Measurements from ENCODE around the gene GLRX3. TPM values are rescaled to one million over a fixed set of nuclear protein-coding genes. Genes with fewer than 3 reads are reported as not detected.

Gene GLRX3
- total and polyA plus RNA-seq, 10 of the 15 experiments (the other 5 are each of a cell fraction or from before 2014, with no cell fraction given): 94.7 to 209 (median 131) TPM

- TF ChIP-seq NRF1 (conservative IDR thresholded peaks at IDR 0.05; ENCODE audit: low read depth, low read length): 0 out of 2 replicates have a peak, but pooled peaks have one; percentile 3
- TF ChIP-seq BCLAF1 (IDR thresholded peaks at IDR 0.05): no peak
- TF ChIP-seq NFYB (IDR thresholded peaks at IDR 0.05; ENCODE audit: insufficient read depth, low read depth, low read length): no peak
- TF ChIP-seq CHD2 (IDR thresholded peaks at IDR 0.05; ENCODE audit: borderline replicate concordance, low read depth, low read length): peak; percentile 96
- TF ChIP-seq E2F8 (IDR thresholded peaks at IDR 0.05; ENCODE audit: low read depth, partially characterized antibody): no peak
- TF ChIP-seq IRF3 (IDR thresholded peaks at IDR 0.05): no peak
- TF ChIP-seq SPI1 (IDR thresholded peaks at IDR 0.05; ENCODE audit: borderline replicate concordance, insufficient read depth, low read depth, low read length): peak; percentile 29; the same call in 1 of the 2 replicates
- 0 out of 4 replicates have a peak, but pooled peaks of 1 of the 2 experiments have one; percentile 20 for TF ChIP-seq EP300 (IDR thresholded peaks at IDR 0.05; ENCODE audit: borderline replicate concordance in 1 of 2, control insufficient read depth in 1 of 2, low read depth in 2 of 2, low read length in 2 of 2)
- peak; percentile 72; the same call in 1 of the 2 replicates for TF ChIP-seq ZBTB40 (IDR thresholded peaks at IDR 0.05; ENCODE audit: borderline replicate concordance)
- no peak for TF ChIP-seq ATF3 (IDR thresholded peaks at IDR 0.05; ENCODE audit: borderline replicate concordance, extremely low read depth, low read depth, low read length)
- TF ChIP-seq SREBF1 (IDR thresholded peaks at IDR 0.05; ENCODE audit: low read length): no peak
- TF ChIP-seq RFX5 (IDR thresholded peaks at IDR 0.05; ENCODE audit: low read depth, low read length): peak; percentile 31; the same call in 1 of the 2 replicates
- TF ChIP-seq SP1 (IDR thresholded peaks at IDR 0.05; ENCODE audit: low read depth, low read length): no peak
- no peak for TF ChIP-seq SMAD1 (IDR thresholded peaks at IDR 0.05; ENCODE audit: low read depth, partially characterized antibody)
- peak; percentile 80 for TF ChIP-seq NBN (IDR thresholded peaks at IDR 0.05)
- peak; percentile 88; the same call in 1 of the 2 replicates for TF ChIP-seq ZNF207 (IDR thresholded peaks at IDR 0.05; ENCODE audit: borderline replicate concordance)
Measured at GRCh38 chr10:130110246-130111112, 25.7 kb upstream of the GLRX3 start, which contains the start of gene C10orf143 (continued).
